GM21367 (cell line): ENCODE data around the gene BICD2.

Source experiments
- ATAC-seq: cut with Tn5 transposase; IDR thresholded peaks from one replicate; pipeline ENCODE4 v1.9.1; 2021; ENCODE audit not compliant: unreplicated experiment

Gene BICD2

DNA sequence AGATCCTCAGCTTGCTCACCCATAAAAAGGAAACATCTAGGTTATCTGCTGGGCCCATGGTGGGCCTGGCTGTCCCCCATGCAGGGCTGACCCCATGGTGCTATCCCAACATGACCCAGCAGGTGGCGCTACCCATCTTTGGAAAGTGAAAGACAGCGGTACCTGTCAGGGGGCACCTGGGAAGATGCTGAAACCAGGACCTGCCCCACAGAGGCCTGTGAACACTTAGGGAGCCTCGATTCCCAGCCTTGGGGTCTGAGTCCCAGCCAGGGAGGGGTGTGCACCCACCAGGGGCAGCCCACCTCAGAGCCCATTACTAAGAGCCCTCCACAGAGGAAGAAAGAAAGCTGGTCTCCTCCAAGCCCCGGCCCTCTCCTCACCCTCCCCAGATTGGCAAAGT lies 48.1 kb downstream of the BICD2 start:
- no peak for ATAC-seq

DNA sequence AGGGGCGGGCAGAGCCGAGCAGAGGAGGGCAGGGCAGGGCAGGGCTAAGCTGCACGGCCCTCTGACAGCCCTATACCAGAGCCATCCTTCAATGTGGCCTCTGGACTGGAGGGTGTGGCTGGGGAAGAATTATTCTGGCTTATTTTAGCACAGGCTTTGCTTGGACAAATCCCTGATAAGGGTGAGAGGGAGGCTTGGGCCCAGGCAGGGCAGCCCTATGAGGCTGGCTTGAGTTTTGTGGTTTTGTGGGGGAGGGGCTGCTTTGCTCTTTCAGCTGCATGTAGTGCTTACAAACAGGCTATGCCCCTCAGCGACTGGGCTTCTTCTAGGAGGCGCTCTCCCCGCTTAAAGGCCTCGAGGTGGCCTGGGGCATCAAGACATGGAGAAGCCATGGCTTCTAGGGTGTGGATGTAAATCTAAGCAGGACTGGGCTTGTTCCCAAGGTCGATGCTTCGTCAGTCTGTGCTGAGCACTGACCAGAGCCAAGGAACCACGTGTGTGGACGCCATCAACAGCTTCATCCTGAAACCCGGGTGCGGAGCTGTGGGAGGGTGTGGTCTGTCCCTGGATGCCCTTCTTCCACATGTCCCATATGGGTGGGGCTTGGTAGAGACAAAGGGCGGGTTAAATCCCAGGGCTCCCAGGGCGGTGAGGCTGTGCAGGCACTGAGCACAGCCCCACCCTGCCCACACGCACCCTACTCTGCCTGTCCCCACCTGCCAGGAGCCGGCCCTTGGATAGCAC lies 49.0 kb downstream of the BICD2 start:
- no peak for ATAC-seq

DNA sequence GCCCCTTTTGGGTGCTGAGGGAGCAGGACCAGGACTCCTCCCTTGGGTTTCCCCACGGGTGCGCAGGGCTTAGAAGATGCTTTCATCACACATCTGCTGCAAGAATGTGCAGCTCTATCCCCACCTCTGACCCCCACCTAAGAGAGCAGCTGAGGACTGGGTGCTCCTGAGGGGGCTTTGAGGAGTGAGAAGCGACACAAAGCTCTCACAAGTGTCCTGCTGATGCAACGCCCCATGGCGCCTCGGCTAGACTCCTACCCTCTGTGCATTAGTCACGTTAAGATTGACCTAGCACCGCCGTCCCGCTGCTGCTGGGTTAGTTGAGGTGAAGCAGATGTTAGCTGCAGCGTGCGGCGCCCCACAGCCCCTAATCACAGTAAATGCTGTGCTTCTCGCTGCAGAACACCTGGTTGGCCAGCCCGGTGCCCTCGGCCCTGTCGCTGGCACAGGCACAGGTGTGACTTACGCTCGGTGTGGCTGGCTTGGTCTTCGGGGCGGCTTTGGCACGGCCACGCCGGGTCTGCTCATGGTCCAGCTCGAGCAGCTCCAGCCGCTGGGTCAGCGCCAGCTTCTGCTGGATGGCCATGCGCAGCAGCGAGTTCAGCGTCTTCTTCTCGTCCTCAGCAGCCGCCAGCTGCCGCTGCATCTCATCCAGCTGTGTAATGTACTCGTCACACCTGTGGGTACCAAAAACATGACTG lies 49.7 kb downstream of the BICD2 start:
- ATAC-seq = no peak

DNA sequence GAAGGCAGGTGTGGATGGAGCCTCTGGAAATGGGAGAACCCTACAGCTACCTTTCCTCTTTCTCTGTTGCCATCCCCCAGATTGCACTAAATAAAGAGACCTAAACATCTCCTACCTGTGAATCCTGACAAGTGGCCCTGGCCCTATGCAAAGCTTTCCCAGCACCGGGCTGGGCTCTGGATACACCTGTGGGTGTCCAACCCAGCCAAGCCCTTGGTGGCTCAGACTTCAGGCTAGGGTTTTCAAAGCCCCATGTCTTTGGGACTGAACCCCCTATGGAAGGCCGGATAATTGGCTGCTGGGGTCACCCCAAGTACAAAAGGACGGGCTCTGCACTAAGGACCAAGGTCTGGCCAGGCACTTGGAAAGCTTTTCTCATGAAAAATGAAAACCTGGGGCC lies 50.6 kb downstream of the BICD2 start:
- ATAC-seq = no peak

DNA sequence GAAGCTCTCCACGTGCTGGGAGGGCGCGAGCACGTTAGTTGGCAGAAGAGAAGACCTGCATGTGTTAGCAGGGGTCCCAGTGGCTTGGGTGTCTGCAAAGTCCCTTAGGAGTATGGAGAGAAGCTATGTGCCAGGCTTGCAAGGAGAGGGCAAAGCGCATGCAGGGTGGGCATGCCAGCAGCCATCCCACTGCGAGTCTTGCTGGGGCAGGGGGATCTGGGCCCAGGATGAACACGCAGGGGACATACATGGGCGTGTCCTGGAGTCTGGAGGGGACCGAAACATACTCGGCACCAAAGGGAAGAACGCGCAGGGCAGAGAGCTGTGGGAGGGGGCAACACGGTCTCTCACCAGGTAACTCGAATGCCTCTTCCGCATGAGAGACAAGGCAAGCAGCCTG lies 51.1 kb downstream of the BICD2 start:
- no peak for ATAC-seq

DNA sequence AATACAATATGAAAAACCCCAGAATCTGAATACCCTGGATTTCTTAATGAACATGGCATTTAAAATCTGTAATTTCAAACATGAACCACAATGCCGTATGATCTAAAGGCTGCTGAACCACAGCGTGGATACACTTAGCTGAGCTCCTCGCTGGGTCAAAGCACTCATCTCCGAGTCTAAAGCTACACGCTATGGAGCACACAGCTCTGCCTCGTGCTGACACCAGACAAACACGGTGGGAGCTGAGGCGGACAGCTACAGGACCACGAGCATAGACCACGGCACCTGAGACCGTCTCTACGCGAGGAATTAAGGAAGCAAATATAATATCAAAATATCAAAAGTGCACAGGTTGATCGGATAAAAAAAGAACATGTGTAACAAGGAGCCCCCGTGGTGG lies 51.9 kb downstream of the BICD2 start:
- ATAC-seq = no peak

DNA sequence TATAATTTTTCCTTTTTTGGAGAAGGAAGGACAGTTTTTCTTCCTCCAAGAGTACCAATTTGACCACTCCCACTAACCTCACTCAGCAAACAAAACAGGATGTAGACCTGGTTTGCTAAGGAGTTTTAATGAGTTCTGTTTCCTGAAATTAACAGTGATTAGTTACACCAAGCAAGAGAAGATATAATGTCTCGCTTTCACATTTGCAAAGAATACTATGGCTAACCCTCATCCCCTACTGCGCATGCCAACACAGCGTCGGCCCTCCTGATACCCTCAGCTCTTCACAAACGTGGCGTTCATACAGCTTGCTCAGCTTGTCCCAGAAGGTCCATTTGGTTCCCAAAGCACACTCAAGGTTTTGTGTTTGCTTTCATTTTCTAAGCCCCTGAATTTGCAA lies 52.8 kb downstream of the BICD2 start:
- no peak for ATAC-seq

DNA sequence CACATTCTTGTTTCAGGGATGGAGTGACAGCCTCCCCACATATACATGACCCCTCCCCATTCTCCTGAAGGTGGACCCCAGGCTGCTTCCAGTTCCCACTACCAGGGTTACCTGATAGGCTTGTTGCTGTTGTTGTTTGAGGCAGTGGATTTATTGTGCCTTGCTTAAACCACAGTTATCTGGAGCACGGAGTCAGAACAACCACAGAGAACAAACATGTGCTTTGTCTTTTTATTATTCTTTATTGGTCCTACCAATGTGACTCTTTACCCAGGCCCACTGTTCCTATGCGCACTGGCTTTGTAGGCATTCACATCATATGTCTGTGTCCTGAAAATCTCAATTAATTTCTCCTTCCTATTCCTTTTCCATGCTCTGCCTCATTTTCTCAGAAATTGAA lies 53.5 kb downstream of the BICD2 start:
- ATAC-seq = no peak

DNA sequence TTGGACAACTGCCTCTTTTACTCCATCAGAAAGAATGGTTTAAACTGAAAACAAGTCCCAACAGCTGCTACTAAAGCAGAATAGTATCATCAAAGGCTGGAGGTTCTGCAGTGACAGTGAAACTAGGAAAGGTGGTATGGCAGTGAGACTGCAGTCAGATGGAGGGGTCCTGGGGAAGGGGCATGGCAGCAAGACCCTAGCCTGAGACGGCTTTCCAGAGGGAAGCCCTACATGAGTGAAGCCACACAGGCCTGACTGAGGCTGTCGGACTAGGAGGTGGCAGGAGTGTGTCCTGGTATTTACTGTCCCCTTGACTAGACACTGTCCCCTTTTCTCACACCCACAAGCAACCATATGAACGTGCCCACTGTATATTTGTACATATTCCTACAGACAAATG lies 54.3 kb downstream of the BICD2 start:
- ATAC-seq = no peak

DNA sequence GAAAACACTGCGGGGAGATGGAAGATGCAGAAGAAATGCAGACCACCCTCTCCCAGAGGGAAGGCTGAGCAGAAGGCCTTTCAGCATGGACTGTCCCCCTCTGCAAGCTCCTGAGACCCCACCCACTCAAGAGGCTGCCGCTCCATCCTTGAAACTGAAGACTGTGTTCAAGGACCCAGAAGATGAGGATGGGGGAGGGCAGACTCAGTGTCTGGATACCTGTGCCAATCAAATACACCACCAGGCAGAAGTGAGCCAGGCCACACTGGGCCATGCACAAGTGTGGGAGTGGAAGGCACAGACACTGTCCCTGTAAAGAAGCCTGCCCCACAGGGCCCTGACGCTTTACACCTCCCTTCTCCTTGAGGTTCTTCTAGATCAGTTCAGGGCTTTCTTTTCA lies 54.7 kb downstream of the BICD2 start:
- ATAC-seq = no peak

DNA sequence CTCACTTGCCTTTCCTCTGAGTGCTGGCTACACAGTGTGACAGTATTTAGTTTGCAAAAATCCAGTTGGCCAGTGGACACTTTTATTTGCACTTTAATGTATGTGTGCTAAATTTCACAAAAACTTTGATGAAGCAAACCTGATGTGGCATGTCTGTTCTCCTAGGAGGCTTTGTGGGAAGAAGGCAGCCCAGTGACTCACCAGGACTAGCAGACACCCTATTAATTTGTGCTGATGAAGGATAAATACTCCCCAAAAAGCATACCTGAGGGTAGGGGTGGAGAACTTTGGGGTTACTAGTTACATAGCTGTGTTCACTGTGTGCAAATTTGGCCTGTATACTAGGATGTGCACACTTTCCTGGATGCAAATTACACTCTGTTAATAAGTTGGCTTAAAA lies 55.4 kb downstream of the BICD2 start:
- no peak for ATAC-seq

DNA sequence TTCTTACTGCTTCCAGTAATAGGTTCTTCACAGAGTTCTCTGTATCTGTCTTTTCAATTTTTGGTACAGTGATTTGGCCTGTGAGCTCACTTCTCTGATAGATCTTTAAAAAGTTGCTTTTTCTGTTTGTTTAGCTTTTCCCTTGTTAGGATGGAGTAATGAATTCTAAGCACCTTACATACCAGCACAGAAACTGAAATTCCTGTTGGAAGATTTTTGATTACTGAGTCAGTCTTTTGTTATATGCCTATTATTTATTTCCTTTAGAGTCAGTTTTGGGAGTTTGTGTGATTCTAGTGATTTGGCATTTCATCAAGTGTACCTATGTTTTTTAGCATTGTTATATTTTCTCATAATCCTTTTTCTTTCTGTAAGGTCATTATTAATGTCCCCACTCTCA lies 57.1 kb downstream of the BICD2 start:
- no peak for ATAC-seq

DNA sequence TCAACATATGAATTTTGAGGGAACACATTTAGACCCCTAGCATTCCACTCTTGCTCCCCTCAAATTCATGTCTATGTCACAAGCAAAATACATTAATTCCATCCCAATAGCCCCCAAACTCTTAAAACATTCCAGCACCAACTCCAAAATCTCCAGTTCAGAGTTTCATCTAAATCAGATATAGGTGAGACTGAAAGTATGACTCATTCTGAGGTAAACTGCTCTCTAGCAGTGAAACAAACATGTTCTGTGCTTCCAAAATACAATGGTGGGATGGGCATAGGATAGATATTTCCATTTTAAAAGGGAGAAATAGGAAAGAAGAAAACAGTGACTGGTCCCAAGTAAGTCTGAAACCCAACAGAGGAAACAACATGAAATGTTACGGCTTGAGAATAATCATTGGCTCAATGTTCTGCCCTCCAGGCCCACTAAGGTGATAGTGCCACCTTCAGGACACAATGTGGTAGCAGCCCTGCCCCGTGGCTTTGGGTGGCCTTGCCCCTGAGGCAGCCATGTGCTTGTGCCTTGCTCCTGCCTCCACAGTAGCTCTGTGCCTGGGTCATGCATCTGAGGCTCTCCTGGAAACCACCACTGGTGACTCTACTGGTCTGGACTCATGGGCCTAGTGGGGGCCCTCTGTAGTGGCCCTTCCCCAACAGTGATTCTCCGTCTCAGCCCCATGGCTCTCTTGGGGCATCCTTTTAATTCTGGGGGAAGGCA lies 58.3 kb downstream of the BICD2 start:
- no peak for ATAC-seq

DNA sequence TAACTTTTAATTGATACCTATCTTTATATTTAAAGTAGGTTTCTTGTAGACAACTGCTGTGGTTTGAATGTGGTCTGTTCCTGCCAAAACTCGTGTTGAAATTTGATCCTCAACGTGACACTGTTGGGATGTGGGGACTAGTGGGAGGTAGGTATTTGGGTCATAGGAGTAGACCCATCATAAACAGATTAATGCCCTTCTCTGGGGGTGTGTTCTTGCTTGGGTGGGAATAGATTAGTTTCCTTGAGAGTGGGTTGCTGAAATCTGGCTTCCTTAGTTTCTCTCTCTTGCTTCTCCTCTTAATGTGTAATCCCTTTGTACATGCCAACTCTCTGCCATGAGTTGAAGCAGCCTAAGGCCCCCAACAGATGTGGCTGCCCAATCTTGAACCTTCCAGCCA lies 60.1 kb downstream of the BICD2 start:
- no peak for ATAC-seq

DNA sequence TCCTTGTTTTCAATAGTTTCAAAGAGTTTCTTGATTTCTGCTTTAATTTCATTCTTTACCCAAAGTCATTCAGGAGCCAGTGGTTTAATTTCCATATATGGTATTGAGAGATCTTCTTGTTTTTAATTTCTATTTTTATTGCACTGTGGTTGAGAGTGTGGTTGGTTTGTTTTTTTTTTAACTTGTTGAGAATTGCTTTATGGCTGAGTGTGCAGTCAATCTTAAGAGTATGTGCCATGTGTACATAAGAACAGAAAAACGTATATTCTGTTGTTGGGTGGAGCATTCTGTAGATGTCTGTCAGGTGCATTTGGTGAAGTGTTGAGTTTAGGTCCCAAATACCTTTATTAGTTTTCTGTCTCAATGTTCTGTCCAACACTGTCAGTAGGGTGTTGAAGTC lies 68.0 kb downstream of the BICD2 start:
- ATAC-seq = no peak

DNA sequence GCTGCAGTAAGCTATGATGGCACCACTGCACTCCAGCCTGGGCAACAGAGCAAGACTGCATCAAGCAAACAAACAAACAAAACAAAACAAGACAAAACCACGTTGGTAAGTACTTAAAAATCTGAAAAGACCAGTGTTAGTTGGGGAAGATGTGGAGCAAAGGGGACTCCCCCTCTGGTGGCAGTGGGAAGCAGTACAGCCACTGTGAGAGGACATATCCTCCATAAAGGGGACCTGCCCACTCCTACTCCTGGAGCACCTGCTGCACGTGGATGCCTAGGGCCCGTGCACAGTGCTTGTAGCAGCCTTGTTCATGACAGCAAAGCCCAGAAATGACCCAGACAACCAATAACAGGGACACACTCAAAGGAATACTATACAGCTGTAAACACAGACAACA lies 77.7 kb downstream of the BICD2 start:
- ATAC-seq = no peak

DNA sequence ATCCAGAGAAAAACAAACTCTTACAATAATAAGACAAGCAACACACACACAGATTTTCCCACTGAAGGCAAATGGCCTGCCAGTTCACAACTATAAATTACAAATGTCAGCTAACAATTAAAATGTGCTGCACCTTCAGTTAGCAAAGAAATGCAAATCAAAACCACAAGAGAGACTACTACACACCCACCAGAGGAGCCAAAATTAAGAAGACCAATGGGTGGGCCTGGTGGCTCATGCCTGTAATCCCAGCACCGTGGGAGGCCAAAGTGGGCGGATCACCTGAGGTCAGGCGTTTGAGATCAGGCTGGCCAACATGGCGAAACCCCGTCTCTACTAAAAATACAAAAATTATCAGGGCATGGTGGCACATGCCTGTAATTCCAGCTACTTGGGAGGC lies 79.6 kb downstream of the BICD2 start:
- no peak for ATAC-seq

DNA sequence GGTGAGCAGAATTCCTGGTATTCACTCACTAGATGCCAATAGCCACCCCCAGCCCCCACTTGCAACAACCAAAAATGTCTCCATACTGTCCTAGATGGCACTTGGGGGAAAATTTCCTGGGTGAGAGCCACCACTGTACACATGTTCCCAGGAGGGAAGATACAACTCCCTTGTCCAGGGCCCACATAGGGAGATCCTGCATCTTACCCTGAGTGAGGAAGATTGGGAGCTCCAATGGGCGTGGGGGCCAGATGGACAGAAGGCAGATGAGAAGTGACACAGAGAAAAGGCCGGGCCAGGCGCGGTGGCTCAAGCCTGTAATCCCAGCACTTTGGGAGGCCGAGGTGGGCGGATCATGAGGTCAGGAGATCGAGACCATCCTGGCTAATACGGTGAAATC lies 82.4 kb downstream of the BICD2 start:
- no peak for ATAC-seq

DNA sequence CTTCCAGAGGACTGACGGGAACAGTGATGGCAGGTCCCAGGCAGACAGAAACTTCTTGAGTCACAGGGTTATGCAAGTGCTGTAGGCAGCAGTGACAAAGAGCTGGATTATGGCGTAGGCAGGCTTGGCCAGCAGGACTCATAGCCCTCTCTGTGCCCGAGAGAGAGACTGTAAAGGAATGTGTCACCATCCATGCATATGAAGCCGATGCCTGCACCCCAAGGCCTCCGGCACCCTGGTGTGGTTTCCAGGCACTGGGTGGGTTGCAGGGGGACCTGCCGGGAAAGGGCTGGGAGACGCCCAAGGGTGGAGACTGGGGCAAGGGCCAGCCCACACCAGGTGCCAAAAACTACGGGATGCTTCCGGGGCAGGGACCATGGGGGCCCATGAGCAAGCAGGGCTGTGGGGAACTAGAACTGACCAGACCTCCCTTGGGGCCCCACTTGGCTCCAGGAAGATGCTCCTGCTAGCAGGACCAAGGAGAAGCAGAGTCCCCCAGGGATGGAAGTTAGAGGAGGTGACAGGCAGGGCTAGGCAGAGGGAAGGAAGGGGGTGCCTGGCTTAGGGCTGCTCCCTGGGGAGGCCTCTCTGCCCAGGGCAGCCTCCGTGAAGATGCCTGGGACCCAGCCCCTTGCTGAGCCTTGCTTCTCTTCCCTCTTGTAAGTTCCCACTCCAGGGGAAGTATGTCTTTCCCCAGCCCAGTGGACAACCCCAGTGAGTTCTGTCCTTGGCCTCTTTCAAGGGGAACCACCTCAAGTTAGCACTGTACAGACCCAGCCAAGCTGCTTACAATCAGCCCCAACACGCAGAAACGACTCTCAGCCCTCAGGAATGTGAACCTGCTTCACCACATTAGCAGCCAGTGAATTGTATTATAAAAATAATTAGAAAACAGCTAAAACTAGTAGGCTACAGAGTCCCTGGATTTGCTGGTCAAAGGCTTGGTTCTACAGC lies 84.2 kb downstream of the BICD2 start:
- no peak for ATAC-seq

DNA sequence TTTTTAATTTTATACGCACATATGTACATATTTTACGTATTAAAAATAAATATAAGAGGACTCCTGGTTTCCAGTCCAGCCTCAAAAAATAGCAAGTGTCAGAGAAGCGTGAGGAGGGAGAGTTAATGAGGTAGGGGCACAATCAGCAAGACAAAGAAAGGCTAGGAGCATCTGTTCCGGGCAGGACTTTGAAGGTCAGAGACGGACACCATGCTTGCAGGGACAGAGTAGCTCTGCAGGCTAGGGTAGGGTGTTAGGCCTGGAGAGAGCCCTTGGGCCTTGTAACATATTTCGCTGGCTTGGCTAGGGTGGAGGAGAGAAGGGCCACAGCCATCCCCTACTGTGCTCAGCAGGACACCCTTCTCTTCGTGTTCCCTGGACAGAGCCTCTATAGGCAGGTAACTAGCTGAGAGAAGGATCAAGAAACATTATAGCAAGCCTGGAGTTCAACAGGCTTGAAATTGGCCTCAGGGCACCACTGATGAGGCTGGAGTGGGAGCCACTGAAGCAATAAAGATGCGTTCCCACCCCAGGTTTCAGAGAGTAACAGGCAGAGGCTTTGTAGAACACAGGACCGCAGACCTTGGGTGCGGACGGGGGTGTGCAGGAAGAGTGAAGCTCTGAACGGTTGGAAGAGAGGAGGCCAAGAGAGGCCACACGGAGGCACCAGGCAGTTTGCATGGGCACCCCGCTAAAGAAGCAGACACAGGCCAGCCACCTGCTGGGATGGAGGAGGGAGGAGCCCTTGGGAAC lies 85.0 kb downstream of the BICD2 start:
- ATAC-seq = no peak
